ENCODE measurements around the gene MYO15B. TPM values are rescaled to one million over a fixed set of nuclear protein-coding genes. Genes with fewer than 3 reads are reported as not detected.
A peak's percentile ranks its signal among the peaks of the same experiment; 100 is the strongest.

Gene MYO15B
- total RNA-seq, 1 donor from 2014 or later = 5.4 TPM

GRCh38 chr17:75558666-75559530 is 28.7 kb upstream of the MYO15B start:
- DNase-seq (ENCODE audit: low read depth) = no peak
- no peak for TF ChIP-seq CTCF (conservative IDR thresholded peaks at IDR 0.05; ENCODE audit: low read depth, low read length)
- no peak overlapping the region for H3K4me3 ChIP-seq (ENCODE audit: low read depth, low read length)

DNA sequence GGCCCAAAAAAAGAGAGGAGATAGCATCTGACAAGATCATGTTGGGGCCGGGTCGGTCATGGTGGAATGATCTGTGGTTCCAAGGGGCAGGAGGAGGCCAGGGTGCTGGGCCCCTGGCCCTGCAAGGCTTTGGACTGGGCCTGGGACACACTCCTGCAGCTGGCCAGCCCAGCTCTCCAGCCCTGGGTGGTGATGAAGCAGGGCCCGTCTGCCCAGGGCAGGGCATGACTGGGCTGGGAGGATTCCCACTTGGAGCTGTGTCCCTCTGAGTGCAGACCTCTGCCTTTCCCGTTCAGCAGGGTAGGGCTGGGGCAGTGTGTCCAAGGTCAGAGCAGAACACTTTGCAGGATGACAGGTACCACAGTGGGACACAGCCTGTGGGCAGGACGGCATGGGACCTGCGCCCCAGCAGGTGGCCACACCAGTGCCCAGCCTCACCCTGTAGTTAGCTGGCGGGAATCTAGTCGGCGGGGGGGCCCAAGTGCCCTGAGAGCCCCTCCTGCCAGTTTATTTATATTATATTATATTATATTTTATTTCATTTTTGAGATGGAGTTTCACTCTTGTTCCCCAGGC is 27.6 kb upstream of the MYO15B start:
- no peak overlapping the region for H3K4me3 ChIP-seq (ENCODE audit: low read depth, low read length)
- no peak for DNase-seq (ENCODE audit: low read depth)
- no peak for TF ChIP-seq CTCF (conservative IDR thresholded peaks at IDR 0.05; ENCODE audit: low read depth, low read length)

- H3K4me3 ChIP-seq (ENCODE audit: low read depth, low read length) = no peak overlapping the region
- peak; percentile 14 for TF ChIP-seq CTCF (conservative IDR thresholded peaks at IDR 0.05; ENCODE audit: low read depth, low read length)
- no peak for DNase-seq (ENCODE audit: low read depth)
Observed at GRCh38 chr17:75561927-75562603, 25.5 kb upstream of the MYO15B start.

GRCh38 chr17:75563063-75563758 is 24.4 kb upstream of the MYO15B start:
- no peak for TF ChIP-seq CTCF (conservative IDR thresholded peaks at IDR 0.05; ENCODE audit: low read depth, low read length)
- DNase-seq (ENCODE audit: low read depth) = no peak

GRCh38 chr17:75564195-75564594 is 23.4 kb upstream of the MYO15B start:
- H3K4me3 ChIP-seq (ENCODE audit: low read depth, low read length) = no peak overlapping the region
- no peak for TF ChIP-seq CTCF (conservative IDR thresholded peaks at IDR 0.05; ENCODE audit: low read depth, low read length)
- no peak for DNase-seq (ENCODE audit: low read depth)

More at GRCh38 chr17:75563063-75563758, 24.4 kb upstream of the MYO15B start:
- no peak overlapping the region for H3K4me3 ChIP-seq (ENCODE audit: low read depth, low read length)

DNA sequence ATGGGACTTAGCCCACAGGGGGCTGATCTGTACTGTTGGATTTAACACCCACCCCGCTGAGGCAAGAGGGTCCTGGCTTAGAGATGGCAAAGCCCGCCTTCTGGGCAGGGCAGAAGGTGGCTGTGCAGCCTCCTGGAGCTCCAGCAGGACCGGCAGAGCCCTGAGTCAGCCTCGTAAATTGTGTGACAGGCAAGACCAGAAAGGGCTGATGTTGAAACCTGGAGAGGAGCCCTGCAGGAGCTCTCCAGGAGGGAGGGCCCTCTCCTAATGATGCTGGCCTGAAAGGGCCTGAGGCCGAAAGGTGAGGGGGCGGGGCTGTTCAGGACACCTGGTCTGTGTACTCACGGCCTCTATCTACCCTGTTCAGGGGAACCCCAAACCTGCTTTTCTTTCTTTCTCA is 22.5 kb upstream of the MYO15B start:
- no peak for DNase-seq (ENCODE audit: low read depth)
- no peak overlapping the region for H3K4me3 ChIP-seq (ENCODE audit: low read depth, low read length)
- TF ChIP-seq CTCF (conservative IDR thresholded peaks at IDR 0.05; ENCODE audit: low read depth, low read length) = no peak

All from epithelial cell of proximal tubule (primary cell).